Measurements from ENCODE around the gene ACTR1A.

Gene ACTR1A

GRCh38 chr10:102438374-102438773 is 64.1 kb downstream of the ACTR1A start:
- H2AFZ ChIP-seq (ENCODE audit: low read depth, low read length, severe bottlenecking), result no peak overlapping the region
- no peaks in the 10 kb centered on the region for H3K79me2 ChIP-seq (ENCODE audit: insufficient read depth, low read length)
- no peak overlapping the region for H3K27ac ChIP-seq (ENCODE audit: low read depth, low read length)
- no peaks in the 10 kb centered on the region for H4K20me1 ChIP-seq (ENCODE audit: low read depth, low read length)
- H3K36me3 ChIP-seq (ENCODE audit: low read length), result no peaks in the 10 kb centered on the region
- no peaks in the 10 kb centered on the region for H3K9me2 ChIP-seq (replicated peaks; ENCODE audit: insufficient read depth, low read length)
- H3K27me3 ChIP-seq (ENCODE audit: low read length), result no peaks in the 10 kb centered on the region
- no peaks in the 10 kb centered on the region for H3K9me3 ChIP-seq (ENCODE audit: insufficient read depth, low read length)
- H3F3A ChIP-seq (ENCODE audit: insufficient read depth), result no peaks in the 10 kb centered on the region
- H3K4me3 ChIP-seq (ENCODE audit: insufficient read depth, low read length, poor library complexity, severe bottlenecking), result no peak overlapping the region
- H3K4me2 ChIP-seq (ENCODE audit: low read depth, low read length, poor library complexity, severe bottlenecking), result no peak overlapping the region
- H3K9ac ChIP-seq (ENCODE audit: low read length), result no peak overlapping the region
- no peak for TF ChIP-seq EZH2phosphoT487 (conservative IDR thresholded peaks at IDR 0.05; ENCODE audit: low read length)
- TF ChIP-seq, protein P1, sequence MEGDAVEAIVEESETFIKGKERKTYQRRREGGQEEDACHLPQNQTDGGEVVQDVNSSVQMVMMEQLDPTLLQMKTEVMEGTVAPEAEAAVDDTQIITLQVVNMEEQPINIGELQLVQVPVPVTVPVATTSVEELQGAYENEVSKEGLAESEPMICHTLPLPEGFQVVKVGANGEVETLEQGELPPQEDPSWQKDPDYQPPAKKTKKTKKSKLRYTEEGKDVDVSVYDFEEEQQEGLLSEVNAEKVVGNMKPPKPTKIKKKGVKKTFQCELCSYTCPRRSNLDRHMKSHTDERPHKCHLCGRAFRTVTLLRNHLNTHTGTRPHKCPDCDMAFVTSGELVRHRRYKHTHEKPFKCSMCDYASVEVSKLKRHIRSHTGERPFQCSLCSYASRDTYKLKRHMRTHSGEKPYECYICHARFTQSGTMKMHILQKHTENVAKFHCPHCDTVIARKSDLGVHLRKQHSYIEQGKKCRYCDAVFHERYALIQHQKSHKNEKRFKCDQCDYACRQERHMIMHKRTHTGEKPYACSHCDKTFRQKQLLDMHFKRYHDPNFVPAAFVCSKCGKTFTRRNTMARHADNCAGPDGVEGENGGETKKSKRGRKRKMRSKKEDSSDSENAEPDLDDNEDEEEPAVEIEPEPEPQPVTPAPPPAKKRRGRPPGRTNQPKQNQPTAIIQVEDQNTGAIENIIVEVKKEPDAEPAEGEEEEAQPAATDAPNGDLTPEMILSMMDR (IDR thresholded peaks at IDR 0.05; ENCODE audit: insufficient read depth, low read length, poor library complexity, severe bottlenecking), result no peak

DNA sequence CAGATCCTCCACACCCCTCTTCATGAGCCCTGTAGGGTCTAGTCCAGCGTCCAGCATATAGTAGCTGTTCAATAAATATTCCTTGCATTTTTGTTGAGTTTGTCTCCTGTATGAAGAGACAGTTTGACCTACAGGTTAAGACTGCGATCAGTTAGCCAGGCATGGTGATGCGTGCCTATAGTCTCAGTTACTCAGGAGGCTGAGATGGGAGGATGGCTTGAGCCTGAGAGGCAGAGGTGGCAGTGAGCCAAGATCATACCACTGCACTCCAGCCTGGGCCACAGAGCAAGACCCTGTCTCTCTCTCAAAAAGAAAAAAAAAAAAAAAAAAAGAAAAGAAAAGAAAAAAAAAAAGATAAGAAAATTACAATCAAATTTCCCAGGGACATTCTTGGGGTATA is 65.0 kb downstream of the ACTR1A start:
- no peaks in the 10 kb centered on the region for H3K9me3 ChIP-seq (ENCODE audit: insufficient read depth, low read length)
- H3K9ac ChIP-seq (ENCODE audit: low read length), result no peak overlapping the region
- no peaks in the 10 kb centered on the region for H3K79me2 ChIP-seq (ENCODE audit: insufficient read depth, low read length)
- no peak overlapping the region for H3K4me3 ChIP-seq (ENCODE audit: insufficient read depth, low read length, poor library complexity, severe bottlenecking)
- no peak overlapping the region for H3K4me2 ChIP-seq (ENCODE audit: low read depth, low read length, poor library complexity, severe bottlenecking)
- no peaks in the 10 kb centered on the region for H3F3A ChIP-seq (ENCODE audit: insufficient read depth)
- TF ChIP-seq, protein P1 (IDR thresholded peaks at IDR 0.05; ENCODE audit: insufficient read depth, low read length, poor library complexity, severe bottlenecking), result no peak
- TF ChIP-seq EZH2phosphoT487 (conservative IDR thresholded peaks at IDR 0.05; ENCODE audit: low read length), result no peak
- H2AFZ ChIP-seq (ENCODE audit: low read depth, low read length, severe bottlenecking), result no peak overlapping the region
- no peaks in the 10 kb centered on the region for H4K20me1 ChIP-seq (ENCODE audit: low read depth, low read length)
- no peak overlapping the region for H3K27ac ChIP-seq (ENCODE audit: low read depth, low read length)
- no peaks in the 10 kb centered on the region for H3K27me3 ChIP-seq (ENCODE audit: low read length)
- no peaks in the 10 kb centered on the region for H3K9me2 ChIP-seq (replicated peaks; ENCODE audit: insufficient read depth, low read length)
- H3K36me3 ChIP-seq (ENCODE audit: low read length), result no peaks in the 10 kb centered on the region

- H3K27me3 ChIP-seq (ENCODE audit: low read length), result no peaks in the 10 kb centered on the region
- no peaks in the 10 kb centered on the region for H3K36me3 ChIP-seq (ENCODE audit: low read length)
- no peak overlapping the region for H2AFZ ChIP-seq (ENCODE audit: low read depth, low read length, severe bottlenecking)
- no peak overlapping the region for H3K27ac ChIP-seq (ENCODE audit: low read depth, low read length)
- H4K20me1 ChIP-seq (ENCODE audit: low read depth, low read length), result no peaks in the 10 kb centered on the region
- H3K79me2 ChIP-seq (ENCODE audit: insufficient read depth, low read length), result 0 out of 2 replicates have a peak, but pooled peaks cover 8% of the 10 kb centered on the region
- H3F3A ChIP-seq (ENCODE audit: insufficient read depth), result 0 out of 2 replicates have a peak, but pooled peaks cover 4% of the 10 kb centered on the region
- no peaks in the 10 kb centered on the region for H3K9me3 ChIP-seq (ENCODE audit: insufficient read depth, low read length)
- H3K4me3 ChIP-seq (ENCODE audit: insufficient read depth, low read length, poor library complexity, severe bottlenecking), result no peak overlapping the region
- TF ChIP-seq, protein P1 (IDR thresholded peaks at IDR 0.05; ENCODE audit: insufficient read depth, low read length, poor library complexity, severe bottlenecking), result no peak
- TF ChIP-seq EZH2phosphoT487 (conservative IDR thresholded peaks at IDR 0.05; ENCODE audit: low read length), result no peak
- no peak overlapping the region for H3K4me2 ChIP-seq (ENCODE audit: low read depth, low read length, poor library complexity, severe bottlenecking)
- H3K9me2 ChIP-seq (replicated peaks; ENCODE audit: insufficient read depth, low read length), result no peaks in the 10 kb centered on the region
- H3K9ac ChIP-seq (ENCODE audit: low read length), result no peak overlapping the region
Observed at GRCh38 chr10:102436312-102436711, 66.2 kb downstream of the ACTR1A start.
